K562 (cell line): ENCODE results near the gene ZNF319. TPM values are rescaled to one million over a fixed set of nuclear protein-coding genes. Genes with fewer than 3 reads are reported as not detected.
A peak's percentile ranks its signal among the peaks of the same experiment; 100 is the strongest.

Source experiments
- ATF1 ChIP-seq, 2 experiments: fragments of 450-650 bp in 1 of 2; IDR thresholded peaks; 2 replicates each; pipeline ENCODE4 v1.6.1; 2016; ENCODE audit warnings: missing compliant biosample characterization in 1 of 2, missing genetic modification characterization in 1 of 2
- BCOR ChIP-seq: fragments of 450-650 bp; IDR thresholded peaks from 2 replicates; pipeline ENCODE4 v1.6.1; 2016
- CBFA2T3 ChIP-seq: fragments of 450-650 bp; IDR thresholded peaks from 2 replicates; pipeline ENCODE4 v1.6.1; 2017
- CCNT2 ChIP-seq: IDR thresholded peaks from 2 replicates; pipeline ENCODE4 v1.6.1; 2011; ENCODE audit warnings: borderline replicate concordance, low read depth, mild to moderate bottlenecking, moderate library complexity, mixed read lengths, low read length; ENCODE audit not compliant: insufficient read length; ENCODE audit errors: extremely low read depth
- FOXK1 ChIP-seq: sonication (generic); formaldehyde crosslinking; IDR thresholded peaks from 2 replicates; pipeline ENCODE4 v1.8.0; 2022; ENCODE audit warnings: missing genetic modification reagents, mild to moderate bottlenecking, borderline replicate concordance
- FOXP1 ChIP-seq: sonication (generic); formaldehyde crosslinking; IDR thresholded peaks from 2 replicates; pipeline ENCODE4 v1.8.0; 2022; ENCODE audit warnings: mild to moderate bottlenecking, missing genetic modification reagents
- MIER1 ChIP-seq: fragments of 450-650 bp; IDR thresholded peaks from 2 replicates; pipeline ENCODE4 v1.6.1; 2016; ENCODE audit warnings: antibody characterized with exemption, mild to moderate bottlenecking, low read depth
- MXI1 ChIP-seq: IDR thresholded peaks from 2 replicates; pipeline ENCODE4 v1.6.1; 2011; ENCODE audit warnings: low read depth, mild to moderate bottlenecking, improper control_type of control experiment, low read length
- NR1H2 ChIP-seq: sonication (generic); formaldehyde crosslinking; IDR thresholded peaks from 2 replicates; pipeline ENCODE4 v1.4.0; 2020; ENCODE audit warnings: mild to moderate bottlenecking, missing genetic modification reagents
- POLR2A ChIP-seq: fragments of 450-650 bp; conservative IDR thresholded peaks from 2 replicates; pipeline ENCODE4 v1.6.1; 2016
- RFX5 ChIP-seq: IDR thresholded peaks from 2 replicates; pipeline ENCODE4 v1.6.1; 2011; ENCODE audit warnings: low read depth, mild to moderate bottlenecking, improper control_type of control experiment, low read length
- SMAD2 ChIP-seq: fragments of 150-350 bp; IDR thresholded peaks from 2 replicates; pipeline ENCODE4 v1.6.1; 2014; ENCODE audit warnings: low read depth, mild to moderate bottlenecking, low read length
- YBX1 ChIP-seq: fragments of 450-650 bp; IDR thresholded peaks from 2 replicates; pipeline ENCODE4 v1.7.1; 2016; ENCODE audit warnings: mild to moderate bottlenecking
- ZBTB26 ChIP-seq: fragments of 450-650 bp; formaldehyde crosslinking; IDR thresholded peaks from 2 replicates; pipeline ENCODE4 v1.4.0; 2022; ENCODE audit warnings: missing genetic modification characterization
- ZC3H8 ChIP-seq: fragments of 450-650 bp; IDR thresholded peaks from 2 replicates; pipeline ENCODE4 v1.6.1; 2017
- ZNF232 ChIP-seq: sonication (generic); formaldehyde crosslinking; IDR thresholded peaks from 2 replicates; pipeline ENCODE4 v1.8.0; 2022; ENCODE audit warnings: mild to moderate bottlenecking, missing genetic modification reagents
- ZNF239 ChIP-seq: fragments of 250-450 bp; sonication (Bioruptor Pico); IDR thresholded peaks from 2 replicates; pipeline ENCODE4 v1.4.0; 2020; ENCODE audit warnings: mild to moderate bottlenecking
- ZNF324 ChIP-seq: fragments of 250-450 bp; sonication (Bioruptor Pico); IDR thresholded peaks from 2 replicates; pipeline ENCODE4 v1.4.0; 2020; ENCODE audit warnings: mild to moderate bottlenecking
- ZNF41 ChIP-seq: fragments of 250-450 bp; sonication (Bioruptor Pico); conservative IDR thresholded peaks from 2 replicates; pipeline ENCODE4 v1.4.0; 2020; ENCODE audit warnings: mild to moderate bottlenecking
- ZNF766 ChIP-seq: fragments of 200-800 bp; sonication (Bioruptor generic); conservative IDR thresholded peaks from 2 replicates; pipeline ENCODE4 v1.6.1; 2016; ENCODE audit warnings: missing genetic modification characterization, missing compliant biosample characterization
- polyA plus RNA-seq, 8 experiments: library from polyadenylated mRNA; depleted of rRNA in 4 of 8; stranded (reverse) in 5 of 8; unstranded in 3 of 8; fragments of >200 nt; fragmentation: Nextera tagmentation in 2 of 8; fragmentation: Illumina TruSeq in 1 of 8; extraction: Ambion mirVana in 2 of 8; extraction: Trizol in 1 of 8; gene quantifications; 2 replicates each; pipeline versions ENCODE4 v1.2.1 to v1.2.3, GENCODE V29; 2011 to 2014; ENCODE audit warnings: inconsistent platforms in 1 of 8, missing spikeins in 1 of 8
- total RNA-seq, 7 experiments: library from RNA; depleted of rRNA in 6 of 7; stranded (reverse); fragments of >200 nt in 6 of 7; fragmentation: Illumina TruSeq in 2 of 7; extraction: Trizol in 2 of 7; gene quantifications; 2 replicates each; pipeline versions ENCODE4 v1.2.1 to v1.2.3, GENCODE V29; 2011 to 2021; ENCODE audit warnings: low replicate concordance in 1 of 7
- TF ChIP-seq, protein P1 (sequence below): fragments of 150-350 bp; IDR thresholded peaks from 2 replicates; pipeline ENCODE4 v1.6.1; 2014; ENCODE audit warnings: low read depth, mild to moderate bottlenecking, low read length, borderline replicate concordance
- TF ChIP-seq, protein P2 (sequence below): fragments of 250-450 bp; sonication (Bioruptor Pico); IDR thresholded peaks from 2 replicates; pipeline ENCODE4 v1.9.0; 2021; ENCODE audit warnings: mild to moderate bottlenecking, inconsistent platforms
- TF ChIP-seq, protein P3 (sequence below): sonication (generic); formaldehyde crosslinking; IDR thresholded peaks from 2 replicates; pipeline ENCODE4 v1.9.0; 2022; ENCODE audit warnings: mild to moderate bottlenecking, missing genetic modification reagents

Gene ZNF319
- total and polyA plus RNA-seq, 9 of the 15 experiments (the other 6 are each of a cell fraction or from before 2014, with no cell fraction given) = 0.20 to 5.7 (median 1.4) TPM

DNA sequence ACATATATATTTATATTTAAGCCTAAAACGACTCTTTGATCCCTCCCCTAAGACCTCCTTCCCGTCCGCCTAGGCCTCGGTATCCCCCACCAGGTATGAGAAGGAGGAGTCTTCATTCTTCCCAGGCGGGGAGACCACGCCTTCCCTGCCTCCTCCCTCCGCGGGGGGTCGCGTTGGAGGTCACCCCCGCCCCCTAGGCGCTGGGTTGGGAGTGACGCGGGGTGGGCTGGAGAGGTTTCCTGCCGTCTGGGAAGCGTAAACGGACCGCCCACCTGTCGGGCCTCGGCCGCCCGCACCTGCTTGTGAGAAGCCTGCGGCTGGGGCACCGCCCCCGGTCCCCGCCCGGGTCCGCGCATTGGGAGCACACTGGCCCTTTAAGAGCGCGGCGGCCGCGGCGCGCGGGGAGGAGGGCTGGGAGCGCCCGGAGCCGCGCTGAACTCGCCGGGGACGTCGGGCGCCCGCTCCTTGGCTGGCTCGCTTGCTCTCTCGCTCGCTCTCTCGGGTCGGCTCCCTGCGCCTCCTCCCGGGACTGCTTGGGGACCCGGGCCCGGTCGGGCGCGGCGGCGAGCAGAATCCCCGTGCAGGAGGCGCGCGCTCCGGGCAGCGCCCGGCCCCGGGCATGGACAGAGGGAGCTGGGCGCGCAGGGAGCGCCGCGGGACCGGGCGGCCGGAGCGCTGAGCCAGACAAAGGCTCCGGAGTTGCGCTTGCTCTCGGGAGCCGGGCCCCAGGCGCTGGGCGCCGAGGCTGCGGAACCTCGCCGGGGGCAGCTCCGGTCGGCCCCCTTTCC, 25.1 kb upstream of the ZNF319 start, which contains the start of gene MMP15 (continued):
- TF ChIP-seq FOXK1 (CRISPR knock-in tag) (no peak), ZNF41 (CRISPR knock-in tag) (no peak), ATF1 (CRISPR knock-in tag; IDR thresholded peaks at IDR 0.05) (no peak), ATF1 (tag; IDR thresholded peaks at IDR 0.05) (0 out of 2 replicates have a peak, but pooled peaks have one; percentile 14), BCOR (0 out of 2 replicates have a peak, but pooled peaks have one; percentile 48), POLR2A (no peak), SMAD2 (no peak), ZNF766 (CRISPR knock-in tag) (no peak), MXI1 (0 out of 2 replicates have a peak, but pooled peaks have one; percentile 15), MIER1 (no peak), ZC3H8 (no peak), CCNT2 (peak; percentile 61), ZNF232 (CRISPR knock-in tag) (no peak), RFX5 (no peak), ZNF324 (CRISPR knock-in tag) (no peak), ZBTB26 (no peak), ZNF239 (CRISPR knock-in tag) (no peak), FOXP1 (CRISPR knock-in tag) (no peak), YBX1 (no peak), NR1H2 (CRISPR knock-in tag) (no peak), CBFA2T3 (peak; percentile 27)
- TF ChIP-seq, protein P1, sequence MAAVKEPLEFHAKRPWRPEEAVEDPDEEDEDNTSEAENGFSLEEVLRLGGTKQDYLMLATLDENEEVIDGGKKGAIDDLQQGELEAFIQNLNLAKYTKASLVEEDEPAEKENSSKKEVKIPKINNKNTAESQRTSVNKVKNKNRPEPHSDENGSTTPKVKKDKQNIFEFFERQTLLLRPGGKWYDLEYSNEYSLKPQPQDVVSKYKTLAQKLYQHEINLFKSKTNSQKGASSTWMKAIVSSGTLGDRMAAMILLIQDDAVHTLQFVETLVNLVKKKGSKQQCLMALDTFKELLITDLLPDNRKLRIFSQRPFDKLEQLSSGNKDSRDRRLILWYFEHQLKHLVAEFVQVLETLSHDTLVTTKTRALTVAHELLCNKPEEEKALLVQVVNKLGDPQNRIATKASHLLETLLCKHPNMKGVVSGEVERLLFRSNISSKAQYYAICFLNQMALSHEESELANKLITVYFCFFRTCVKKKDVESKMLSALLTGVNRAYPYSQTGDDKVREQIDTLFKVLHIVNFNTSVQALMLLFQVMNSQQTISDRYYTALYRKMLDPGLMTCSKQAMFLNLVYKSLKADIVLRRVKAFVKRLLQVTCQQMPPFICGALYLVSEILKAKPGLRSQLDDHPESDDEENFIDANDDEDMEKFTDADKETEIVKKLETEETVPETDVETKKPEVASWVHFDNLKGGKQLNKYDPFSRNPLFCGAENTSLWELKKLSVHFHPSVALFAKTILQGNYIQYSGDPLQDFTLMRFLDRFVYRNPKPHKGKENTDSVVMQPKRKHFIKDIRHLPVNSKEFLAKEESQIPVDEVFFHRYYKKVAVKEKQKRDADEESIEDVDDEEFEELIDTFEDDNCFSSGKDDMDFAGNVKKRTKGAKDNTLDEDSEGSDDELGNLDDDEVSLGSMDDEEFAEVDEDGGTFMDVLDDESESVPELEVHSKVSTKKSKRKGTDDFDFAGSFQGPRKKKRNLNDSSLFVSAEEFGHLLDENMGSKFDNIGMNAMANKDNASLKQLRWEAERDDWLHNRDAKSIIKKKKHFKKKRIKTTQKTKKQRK = no peak
- TF ChIP-seq, protein P2, sequence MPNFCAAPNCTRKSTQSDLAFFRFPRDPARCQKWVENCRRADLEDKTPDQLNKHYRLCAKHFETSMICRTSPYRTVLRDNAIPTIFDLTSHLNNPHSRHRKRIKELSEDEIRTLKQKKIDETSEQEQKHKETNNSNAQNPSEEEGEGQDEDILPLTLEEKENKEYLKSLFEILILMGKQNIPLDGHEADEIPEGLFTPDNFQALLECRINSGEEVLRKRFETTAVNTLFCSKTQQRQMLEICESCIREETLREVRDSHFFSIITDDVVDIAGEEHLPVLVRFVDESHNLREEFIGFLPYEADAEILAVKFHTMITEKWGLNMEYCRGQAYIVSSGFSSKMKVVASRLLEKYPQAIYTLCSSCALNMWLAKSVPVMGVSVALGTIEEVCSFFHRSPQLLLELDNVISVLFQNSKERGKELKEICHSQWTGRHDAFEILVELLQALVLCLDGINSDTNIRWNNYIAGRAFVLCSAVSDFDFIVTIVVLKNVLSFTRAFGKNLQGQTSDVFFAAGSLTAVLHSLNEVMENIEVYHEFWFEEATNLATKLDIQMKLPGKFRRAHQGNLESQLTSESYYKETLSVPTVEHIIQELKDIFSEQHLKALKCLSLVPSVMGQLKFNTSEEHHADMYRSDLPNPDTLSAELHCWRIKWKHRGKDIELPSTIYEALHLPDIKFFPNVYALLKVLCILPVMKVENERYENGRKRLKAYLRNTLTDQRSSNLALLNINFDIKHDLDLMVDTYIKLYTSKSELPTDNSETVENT (CRISPR knock-in tag) = no peak
- TF ChIP-seq, protein P3, sequence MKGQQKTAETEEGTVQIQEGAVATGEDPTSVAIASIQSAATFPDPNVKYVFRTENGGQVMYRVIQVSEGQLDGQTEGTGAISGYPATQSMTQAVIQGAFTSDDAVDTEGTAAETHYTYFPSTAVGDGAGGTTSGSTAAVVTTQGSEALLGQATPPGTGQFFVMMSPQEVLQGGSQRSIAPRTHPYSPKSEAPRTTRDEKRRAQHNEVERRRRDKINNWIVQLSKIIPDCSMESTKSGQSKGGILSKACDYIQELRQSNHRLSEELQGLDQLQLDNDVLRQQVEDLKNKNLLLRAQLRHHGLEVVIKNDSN (CRISPR knock-in tag) = no peak
